Measurements from ENCODE around the gene RNF125.

Gene RNF125

GRCh38 chr18:32091724-32092421, 73.2 kb downstream of the RNF125 start, which contains the start of gene RNF138:
Gene RNF138 (plus strand): TSS chr18:32091874. CDS start chr18:32092777, 903 bp downstream.
- peak; percentile 83 for DNase-seq

- peak; percentile 98 for DNase-seq
These were observed 73.9 kb downstream of the RNF125 start for GRCh38 chr18:32092422-32093101.

GRCh38 chr18:32093102-32093511, 74.5 kb downstream of the RNF125 start:
- peak; percentile 30 for DNase-seq

- DNase-seq, result no peak
These were observed 74.9 kb downstream of the RNF125 start for GRCh38 chr18:32093523-32093922.

GRCh38 chr18:32095192-32095899, 76.7 kb downstream of the RNF125 start:
- DNase-seq, result no peak

- no peak for DNase-seq
These were observed 77.2 kb downstream of the RNF125 start for GRCh38 chr18:32095900-32096229.

GRCh38 chr18:32096946-32097345, 78.3 kb downstream of the RNF125 start:
- no peak for DNase-seq

- DNase-seq, result no peak
These were observed 85.9 kb downstream of the RNF125 start for GRCh38 chr18:32104516-32104915.

- no peak for DNase-seq
These were observed 91.4 kb downstream of the RNF125 start for GRCh38 chr18:32110005-32110404.

- DNase-seq, result no peak
These were observed 93.1 kb downstream of the RNF125 start for GRCh38 chr18:32111706-32112105.

- no peak for DNase-seq
These were observed 94.2 kb downstream of the RNF125 start for GRCh38 chr18:32112826-32113225.

- no peak for DNase-seq
These were observed 95.8 kb downstream of the RNF125 start for GRCh38 chr18:32114293-32114942.

- no peak for DNase-seq
These were observed 103.4 kb downstream of the RNF125 start for GRCh38 chr18:32122039-32122438.
